ENCODE results near the gene TP73.

TP73 gene

GRCh38 chr1:3714284-3714741 is 62.0 kb downstream of the TP73 start:
- H3K4me3 ChIP-seq (ENCODE audit: low read depth, low read length), result no peak overlapping the region
- TF ChIP-seq CTCF (IDR thresholded peaks at IDR 0.05; ENCODE audit: low read depth, low read length), result no peak

GRCh38 chr1:3714814-3715213 is 62.5 kb downstream of the TP73 start:
- no peak overlapping the region for H3K4me3 ChIP-seq (ENCODE audit: low read depth, low read length)
- TF ChIP-seq CTCF (IDR thresholded peaks at IDR 0.05; ENCODE audit: low read depth, low read length), result no peak

- no peak overlapping the region for H3K4me3 ChIP-seq (ENCODE audit: low read depth, low read length)
- no peak for TF ChIP-seq CTCF (IDR thresholded peaks at IDR 0.05; ENCODE audit: low read depth, low read length)
Observed at GRCh38 chr1:3716351-3716750, 64.0 kb downstream of the TP73 start.

- no peak overlapping the region for H3K4me3 ChIP-seq (ENCODE audit: low read depth, low read length)
- TF ChIP-seq CTCF (IDR thresholded peaks at IDR 0.05; ENCODE audit: low read depth, low read length), result no peak
Observed at GRCh38 chr1:3717041-3717714, 64.9 kb downstream of the TP73 start.

- TF ChIP-seq CTCF (IDR thresholded peaks at IDR 0.05; ENCODE audit: low read depth, low read length), result no peak
- no peak overlapping the region for H3K4me3 ChIP-seq (ENCODE audit: low read depth, low read length)
Observed at GRCh38 chr1:3717715-3718601, 65.6 kb downstream of the TP73 start.

- no peak overlapping the region for H3K4me3 ChIP-seq (ENCODE audit: low read depth, low read length)
Observed at GRCh38 chr1:3718764-3719163, 66.4 kb downstream of the TP73 start.

More at GRCh38 chr1:3718764-3719163, 66.4 kb downstream of the TP73 start:
- no peak for TF ChIP-seq CTCF (IDR thresholded peaks at IDR 0.05; ENCODE audit: low read depth, low read length)

All from WI38 (cell line).